Measurements from ENCODE around the gene HOXA13.

Gene HOXA13

DNA sequence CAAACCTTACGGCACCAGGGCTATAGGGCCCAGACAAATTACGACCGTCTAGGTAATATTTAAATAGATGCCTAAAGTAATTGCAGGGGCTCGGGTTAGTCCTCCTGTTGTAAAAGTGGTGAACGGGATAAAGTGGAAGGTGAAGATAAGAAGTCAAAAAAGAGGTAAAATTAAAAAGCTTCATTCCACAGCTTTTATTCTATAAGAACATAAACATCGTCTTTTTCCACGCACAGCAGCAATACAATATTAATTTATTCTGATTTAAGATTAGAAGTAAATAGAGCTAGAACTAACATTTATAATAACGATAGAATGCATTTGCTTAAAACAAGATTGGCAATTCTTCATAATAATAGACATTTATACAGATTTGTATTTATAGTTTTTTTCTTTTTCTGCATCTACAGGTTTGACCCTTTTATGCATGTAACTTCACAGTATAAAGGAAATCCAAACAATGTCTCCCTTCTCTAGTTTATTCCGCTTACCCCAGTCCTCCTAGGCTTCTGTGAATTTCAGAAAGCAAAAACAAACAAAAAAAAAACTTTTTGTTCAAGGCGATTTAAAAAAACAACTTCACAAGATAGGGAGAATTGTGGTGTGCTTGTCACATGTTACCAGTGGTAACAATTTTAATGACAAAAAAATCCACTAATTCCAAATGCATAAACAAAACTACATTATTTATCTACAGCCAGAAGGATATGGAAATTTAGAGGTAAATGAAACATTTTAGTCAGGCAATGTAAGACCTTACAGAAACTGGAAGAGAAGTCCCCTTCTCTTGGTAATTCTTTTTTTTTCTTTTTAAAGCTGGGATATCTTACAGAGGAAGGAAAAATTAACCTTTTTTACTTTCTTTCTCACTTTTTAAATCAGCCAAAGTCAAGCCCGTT, 29.2 kb downstream of the HOXA13 start:
- DNase-seq (ENCODE audit: low spot score), result no peak

DNA sequence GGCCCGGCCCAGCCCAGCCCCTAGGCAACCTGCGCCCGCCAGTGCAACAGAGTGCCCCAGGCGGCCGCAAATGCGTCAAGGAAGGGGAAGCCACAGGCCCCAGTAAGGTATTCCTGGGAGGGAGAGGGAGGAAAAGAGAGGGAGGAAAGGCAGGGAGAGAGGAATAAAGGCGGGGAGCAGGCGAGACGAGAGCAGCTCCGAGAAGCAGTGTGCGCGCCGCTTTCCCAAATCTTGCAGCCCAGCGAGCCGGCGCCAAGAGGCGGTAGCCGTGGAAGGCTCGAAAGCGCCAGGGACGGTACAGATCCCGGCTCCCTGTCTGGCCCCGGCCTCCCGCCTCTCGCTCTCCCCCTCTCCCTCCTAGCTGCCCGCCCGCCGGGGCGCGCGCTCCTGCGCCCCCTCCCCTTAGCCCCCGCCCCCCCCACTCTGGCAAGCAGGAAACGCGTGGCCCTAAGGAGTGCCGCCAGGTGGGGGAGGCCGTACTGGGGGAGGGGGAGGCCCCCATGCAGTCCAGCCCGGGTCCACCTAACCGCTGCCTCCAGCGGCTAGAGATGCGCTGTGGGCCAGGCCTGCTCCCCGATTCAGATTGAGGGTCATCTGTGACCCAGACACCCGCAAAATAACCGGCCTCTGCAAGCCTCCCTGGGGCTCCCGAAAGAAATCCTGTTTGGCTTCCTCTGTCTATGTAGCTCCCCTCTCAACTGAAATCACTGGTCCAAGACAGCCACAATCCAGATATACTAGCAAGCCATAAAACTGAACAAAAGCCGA, 30.0 kb downstream of the HOXA13 start:
- no peak for DNase-seq (ENCODE audit: low spot score)

DNA sequence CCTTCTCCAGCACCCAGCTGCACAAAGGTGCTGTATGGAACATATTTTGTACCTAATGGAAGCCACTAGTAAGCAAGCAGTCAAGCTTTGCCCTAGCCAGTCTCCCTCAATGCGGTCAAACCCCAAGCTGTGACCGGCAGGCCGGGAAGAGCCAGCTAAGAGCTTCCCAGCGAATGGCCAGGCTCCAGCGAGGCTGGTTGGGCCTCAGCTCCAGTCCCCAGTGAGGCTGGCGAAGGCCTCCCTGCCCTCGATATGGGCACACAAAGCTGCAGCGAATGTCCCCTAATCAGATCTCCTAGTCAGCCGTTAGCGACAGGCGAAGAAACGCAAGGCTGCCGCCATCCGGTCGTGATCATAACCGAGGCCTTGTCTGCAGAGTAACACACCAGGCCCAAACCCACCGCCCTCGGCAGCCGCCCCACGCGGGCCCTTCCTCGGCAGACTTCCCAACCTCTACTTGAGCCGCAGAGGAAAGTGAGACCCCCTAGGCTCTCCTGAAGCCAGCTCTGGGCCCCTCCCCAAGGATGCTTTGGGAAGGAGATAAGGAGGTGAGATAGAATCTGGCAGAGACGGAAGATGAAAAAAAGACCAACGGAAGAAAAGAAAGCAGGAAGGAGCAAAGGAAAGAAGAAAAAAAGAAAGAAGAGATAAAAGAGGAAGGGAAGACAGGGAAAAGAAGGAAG, 31.5 kb downstream of the HOXA13 start:
- no peak for DNase-seq (ENCODE audit: low spot score)

DNA sequence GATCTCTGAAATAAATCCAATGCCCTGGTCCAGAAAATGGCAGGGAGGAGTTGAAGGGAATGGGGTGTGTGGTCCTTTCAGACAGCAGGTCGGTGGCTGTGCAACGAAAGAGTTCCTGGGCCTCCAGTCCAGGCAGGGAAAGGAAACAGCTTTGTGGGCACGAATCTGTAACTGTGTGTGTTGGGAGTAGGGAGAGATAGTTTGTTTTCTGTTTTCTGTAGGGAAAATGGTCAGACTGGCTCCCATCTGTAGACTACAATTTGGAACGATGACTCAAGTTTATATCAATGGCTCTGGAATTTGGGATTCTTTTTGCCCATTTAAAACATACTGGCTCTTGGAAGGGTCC, 32.0 kb downstream of the HOXA13 start:
- DNase-seq (ENCODE audit: low spot score), result no peak

DNA sequence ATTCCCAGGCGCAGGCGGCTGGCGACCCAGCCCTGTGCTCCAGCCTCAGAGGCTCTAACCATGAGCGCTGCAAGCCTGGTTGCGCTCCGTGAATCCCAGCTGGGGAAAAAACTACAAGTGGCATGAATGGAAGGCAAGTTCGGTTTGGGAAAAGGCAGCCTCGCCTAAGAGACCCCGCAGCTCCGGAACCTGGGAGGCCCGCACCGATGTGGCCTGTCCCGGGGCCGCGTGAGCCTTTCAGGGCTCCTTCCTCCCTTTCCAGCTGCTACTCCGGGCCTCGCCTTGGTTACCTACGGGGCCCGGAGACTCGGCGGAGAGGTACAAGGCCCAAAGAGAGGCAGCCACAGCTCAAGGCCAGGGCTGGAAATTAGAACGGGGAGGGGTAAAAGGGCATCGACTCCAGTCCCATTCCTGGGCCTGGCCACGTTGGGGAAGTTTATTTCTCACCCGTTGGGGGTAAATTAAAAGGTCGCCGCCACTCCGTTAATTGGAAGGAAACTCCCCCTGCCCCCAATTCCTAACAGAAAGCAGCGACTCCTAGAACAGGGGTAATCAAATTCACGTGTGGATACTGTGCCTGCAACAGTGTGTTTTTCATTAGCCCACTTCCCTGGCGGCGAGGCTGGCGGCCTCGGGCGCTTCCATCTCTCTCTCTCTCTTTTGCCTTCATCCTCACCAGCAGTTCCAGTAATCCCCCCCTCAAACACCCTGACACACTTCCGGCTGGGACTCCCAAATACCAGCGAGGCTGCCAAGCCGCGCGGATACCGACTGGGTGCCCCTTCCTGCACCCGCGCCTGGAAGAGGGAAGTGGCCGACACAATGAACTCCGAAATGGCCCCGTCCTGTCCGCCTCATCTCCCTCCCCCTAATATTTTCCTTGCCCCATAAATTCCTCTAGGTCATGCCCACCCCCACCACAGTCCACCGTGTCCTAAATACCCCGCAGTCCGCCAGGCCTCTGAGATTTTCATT, 33.1 kb downstream of the HOXA13 start:
- no peak for DNase-seq (ENCODE audit: low spot score)

DNA sequence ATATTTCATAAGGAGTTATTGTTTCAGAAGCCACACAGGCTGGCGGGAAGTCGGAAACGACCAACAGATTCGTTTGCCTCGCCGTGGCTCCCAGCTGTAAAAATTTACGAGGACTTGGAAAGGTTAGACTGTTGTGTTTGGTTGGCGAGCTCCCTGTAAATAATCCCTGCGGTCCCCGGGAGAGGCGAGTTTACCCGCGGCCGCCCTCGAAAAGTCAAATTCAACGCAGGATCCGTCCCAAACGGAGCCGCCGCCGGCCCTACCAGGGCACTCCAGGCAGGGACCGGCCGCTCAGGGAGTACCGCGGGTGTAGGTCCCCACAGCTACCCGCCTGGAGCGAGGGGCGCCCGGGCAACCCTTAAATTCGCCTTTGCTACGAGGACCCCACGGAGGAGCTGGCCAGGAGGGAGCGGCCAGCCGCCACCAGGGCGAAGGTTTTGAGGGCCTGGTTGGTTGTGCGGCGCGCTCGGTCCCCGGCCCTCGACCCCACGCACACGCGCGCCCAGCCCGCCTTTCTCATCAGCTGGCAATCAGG, 33.8 kb downstream of the HOXA13 start:
- no peak for DNase-seq (ENCODE audit: low spot score)

DNA sequence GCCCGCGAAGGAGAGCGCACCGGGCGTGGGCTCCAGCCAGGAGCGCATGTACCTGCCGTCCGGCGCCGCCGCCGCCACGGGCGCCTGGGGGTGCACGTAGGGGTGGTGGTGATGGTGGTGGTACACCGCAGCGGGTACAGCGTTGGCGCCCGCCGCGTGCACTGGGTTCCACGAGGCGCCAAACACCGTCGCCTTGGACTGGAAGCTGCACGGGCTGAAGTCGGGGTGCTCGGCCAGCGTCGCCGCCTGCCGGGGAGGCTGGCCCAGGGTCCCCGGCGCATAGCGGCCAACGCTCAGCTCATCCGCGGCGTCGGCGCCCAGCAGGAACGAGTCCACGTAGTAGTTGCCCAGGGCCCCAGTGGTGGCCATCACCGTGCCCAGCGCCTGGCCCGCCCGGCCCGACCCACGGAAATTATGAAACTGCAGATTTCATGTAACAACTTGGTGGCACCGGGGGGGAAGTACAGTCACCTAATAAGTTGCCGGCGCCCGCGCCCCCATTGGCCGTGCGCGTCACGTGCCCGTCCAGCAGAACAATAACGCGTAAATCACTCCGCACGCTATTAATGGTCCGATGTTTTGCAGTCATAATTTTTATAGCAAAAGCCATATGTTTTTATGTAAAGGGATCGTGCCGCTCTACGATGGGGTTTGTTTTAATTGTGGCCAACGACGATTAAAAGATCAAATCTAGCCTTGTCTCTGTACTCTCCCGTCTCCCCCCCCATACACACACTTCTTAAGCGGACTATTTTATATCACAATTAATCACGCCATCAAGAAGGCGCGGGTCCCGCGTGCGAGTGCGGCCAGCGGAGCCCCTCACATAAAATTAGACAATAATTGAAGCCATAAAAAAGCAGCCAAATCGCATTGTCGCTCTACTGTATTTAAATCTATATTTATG, 34.5 kb downstream of the HOXA13 start, which contains the start of gene HOXA9:
HOXA9 (minus strand) TSS at position 449 of the 907 bp plus-strand sequence; CDS start at position 369, 80 bp downstream.
- DNase-seq (ENCODE audit: low spot score), result no peak

DNA sequence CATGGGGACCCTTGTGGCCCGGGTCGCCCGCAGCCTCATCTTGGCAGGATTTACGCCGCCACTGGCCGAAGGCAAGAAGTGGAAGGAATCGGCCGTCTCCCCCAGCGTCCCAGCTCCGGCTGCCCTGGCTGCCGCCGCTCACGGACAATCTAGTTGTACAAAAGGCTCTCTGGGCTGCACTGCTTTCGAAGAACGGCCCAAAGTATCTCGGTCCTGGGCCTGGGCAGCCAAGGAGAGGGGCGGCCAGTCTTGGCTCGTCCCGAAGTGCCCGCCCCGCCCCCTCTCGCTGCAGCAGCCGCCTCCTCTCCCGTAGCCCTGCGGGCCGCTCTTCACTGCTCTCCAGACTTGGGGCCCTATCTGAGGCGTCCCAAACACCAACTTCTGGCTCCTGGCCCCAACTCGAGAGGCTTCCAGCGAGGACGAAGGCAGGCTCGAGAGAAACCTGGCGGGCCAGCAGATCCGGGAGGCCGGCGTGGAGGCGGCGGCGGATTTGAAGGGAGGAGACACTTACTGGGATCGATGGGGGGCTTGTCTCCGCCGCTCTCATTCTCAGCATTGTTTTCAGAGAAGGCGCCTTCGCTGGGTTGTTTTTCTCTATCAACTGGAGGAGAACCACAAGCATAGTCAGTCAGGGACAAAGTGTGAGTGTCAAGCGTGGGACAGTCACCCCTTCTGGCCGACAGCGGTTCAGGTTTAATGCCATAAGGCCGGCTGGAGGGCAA, 35.4 kb downstream of the HOXA13 start:
- DNase-seq (ENCODE audit: low spot score), result no peak

DNA sequence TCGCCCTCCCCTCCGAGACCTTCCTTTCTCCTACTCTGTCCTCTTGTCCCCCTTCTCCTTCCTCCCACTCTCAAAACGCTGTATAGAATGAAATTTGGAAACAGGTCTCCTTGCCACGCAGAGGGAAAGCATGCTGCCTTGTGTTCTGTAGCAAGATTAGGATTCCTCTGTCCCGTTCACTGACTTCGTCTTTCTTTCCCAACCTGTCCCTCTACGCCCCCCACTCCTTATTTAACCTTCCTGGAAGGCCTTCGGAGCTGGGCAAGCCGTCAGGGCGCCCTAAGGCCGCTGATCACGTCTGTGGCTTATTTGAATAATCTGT, 35.9 kb downstream of the HOXA13 start:
- DNase-seq (ENCODE audit: low spot score), result no peak

DNA sequence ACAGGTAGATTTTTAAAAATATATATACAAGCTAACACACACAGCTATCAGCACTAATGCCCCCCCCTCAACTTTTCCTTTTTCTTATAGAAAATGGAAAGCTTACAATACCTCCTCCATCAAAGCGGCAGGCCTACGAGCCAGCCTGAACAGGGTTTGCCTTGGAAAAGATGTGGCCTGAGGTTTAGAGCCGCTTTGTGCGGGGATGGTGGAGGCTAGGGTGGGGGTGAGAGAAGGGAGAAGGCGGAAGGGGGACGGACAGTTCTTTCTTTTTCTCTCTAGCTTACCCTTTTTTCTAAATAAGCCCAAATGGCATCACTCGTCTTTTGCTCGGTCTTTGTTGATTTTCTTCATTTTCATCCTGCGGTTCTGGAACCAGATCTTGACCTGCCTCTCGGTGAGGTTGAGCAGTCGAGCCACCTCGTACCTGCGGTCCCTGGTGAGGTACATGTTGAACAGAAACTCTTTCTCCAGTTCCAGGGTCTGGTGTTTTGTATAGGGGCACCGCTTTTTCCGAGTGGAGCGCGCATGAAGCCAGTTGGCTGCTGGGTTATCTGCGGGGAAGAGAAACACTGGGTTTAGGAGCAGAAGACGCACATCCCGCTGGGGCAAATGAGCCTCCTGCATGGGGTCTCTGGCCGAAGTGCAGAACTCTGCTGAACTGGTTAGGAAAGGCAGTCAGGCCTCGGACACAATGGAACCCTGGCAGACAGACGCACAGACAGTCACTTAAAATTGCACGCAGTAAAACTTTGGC, 36.4 kb downstream of the HOXA13 start:
- DNase-seq (ENCODE audit: low spot score), result no peak

DNA sequence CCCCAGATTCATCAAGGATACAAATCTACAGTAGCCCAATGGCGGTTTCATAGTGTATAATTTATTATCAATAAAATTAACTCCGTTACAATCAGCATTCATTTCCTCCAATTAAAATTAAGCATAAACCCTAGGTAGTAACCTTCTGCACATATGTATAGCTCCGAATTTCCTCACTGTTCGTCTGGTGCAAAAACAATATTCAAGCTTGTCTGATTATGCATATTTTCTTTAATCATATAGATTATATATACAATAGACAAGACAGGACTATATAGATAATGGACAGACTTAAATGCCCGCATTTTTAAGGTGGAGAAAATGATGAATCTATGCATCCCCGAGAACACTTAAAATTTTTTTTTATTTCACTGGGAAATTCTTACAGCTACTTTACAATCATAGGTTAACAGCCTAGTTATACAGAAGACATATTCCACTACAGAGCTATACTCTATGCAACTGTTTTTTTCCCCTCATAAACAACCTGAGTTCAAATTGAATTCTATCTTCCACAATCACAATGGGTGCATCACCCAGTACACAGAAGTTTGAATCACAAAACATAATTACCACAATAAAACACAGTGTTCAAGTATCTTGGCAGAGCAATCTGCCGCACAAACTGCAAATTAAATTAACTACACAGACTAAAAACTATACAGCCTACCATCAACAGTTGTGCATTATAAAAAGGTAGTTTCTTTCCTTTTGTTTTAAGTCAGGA, 37.2 kb downstream of the HOXA13 start:
- no peak for DNase-seq (ENCODE audit: low spot score)

DNA sequence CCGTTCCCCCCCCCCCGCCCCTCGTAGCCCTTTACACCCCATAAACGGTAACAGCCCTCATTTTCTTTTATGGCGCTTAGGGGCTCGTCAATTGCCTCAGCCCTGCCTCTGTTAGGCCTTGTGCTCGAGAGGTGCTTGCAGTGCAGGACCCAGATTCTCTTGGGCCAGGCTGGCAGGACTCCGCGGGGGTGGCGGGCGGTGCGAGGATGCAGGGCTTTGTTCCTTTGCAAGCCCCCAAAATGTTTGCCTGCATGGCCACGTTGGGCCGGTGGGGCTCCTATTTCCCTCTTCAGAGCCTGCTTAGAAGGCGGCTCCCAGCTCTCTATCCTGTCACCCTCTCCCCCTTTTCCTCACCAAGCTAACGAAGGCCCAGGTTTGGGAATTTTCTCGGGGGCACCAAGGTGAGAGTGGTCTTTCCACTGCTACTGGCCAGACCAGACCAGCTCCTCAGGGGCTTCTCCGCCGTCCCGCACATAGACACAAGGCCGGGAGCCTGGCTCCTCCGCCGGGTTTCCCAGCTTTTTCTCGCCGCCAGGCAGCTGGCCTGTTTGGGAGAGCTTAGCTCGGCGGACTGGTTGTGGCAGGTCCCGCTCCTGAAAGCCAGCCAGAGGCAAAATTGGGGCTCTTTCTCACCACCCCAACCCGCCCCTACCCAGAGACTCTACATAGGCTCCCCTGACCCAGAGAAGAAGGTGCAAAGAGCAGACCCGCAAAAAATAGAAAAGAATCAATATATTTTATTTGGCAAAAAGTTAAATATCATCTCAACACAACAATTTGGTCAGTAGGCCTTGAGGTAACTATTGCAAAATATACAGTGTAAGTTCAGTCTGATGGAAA, 38.0 kb downstream of the HOXA13 start:
- no peak for DNase-seq (ENCODE audit: low spot score)

DNA sequence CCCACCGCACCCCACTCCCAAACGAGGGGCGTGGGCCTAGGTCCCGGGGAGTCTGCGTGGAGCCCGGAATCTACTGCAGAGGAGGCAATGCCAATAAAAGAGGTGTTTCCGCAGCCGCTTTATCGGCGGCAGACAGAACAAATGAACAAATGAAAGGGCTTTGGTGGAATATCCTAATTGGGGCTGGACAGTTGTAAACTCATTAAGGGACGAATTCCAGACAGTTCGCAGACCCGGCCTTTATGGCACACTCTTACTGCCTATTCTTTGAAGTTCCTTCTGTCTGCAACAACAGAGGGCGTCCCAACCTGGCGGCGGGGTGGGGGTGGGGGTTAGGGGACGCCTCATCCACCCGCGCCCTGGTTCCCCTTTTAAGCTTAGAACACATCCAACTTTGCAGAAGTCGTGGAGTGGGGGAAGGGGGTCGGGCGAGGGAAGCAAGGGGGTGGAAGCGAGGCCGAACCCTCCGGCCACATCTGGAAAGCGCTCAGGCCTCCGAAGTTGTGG, 38.6 kb downstream of the HOXA13 start:
- DNase-seq (ENCODE audit: low spot score), result no peak

DNA sequence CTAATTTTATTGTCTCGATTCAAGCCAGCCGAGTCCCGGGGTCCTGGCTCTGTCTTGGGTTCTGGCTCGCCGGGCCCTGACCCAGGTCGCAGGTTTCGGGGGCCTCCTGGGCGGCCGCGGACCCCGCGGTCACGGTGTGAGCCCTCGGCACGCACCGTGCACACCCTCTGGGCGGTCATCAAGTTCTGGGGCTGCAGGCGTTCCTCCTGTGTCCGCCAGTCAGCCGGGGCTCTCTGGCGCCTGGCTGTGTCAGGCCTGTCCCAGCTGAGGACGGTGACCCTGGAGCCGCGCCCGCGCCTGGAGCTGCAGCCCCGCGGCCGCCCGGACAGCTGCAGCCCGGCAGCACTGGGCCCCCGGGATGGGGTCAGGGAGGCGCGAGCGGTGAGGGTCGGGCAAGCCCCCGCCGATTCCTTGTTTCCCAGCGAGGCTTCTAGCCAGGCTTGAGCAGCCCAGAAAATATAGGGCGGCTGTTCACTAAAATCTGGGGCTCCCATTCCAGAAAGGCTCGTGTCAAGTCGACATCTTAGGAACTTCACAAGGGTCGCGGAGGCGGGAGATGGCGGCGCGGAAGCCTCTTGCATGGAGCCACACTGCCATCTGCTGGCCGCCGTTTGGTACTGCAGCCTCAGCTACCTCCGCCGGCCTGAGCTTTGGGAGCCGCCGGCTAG, 39.2 kb downstream of the HOXA13 start:
- DNase-seq (ENCODE audit: low spot score), result peak; percentile 71

DNA sequence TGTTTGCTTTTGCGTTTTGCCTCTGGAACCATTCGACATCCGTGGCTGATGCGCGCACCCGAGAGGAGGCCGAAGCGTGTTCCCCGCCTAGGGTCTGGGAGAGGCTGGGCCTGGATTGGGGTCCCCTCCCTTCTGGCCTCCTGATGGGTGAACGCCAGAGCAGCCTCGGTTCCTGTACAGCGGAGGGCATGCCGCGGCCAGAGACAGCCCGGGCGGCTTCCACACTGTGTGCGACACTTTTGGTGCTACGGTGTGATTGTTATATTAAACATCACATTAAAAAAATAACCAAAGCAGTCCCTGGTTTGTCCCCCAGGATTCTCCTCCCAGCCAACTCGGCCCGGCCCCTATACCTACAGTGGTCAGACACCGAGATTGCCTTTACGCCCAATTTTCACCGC, 39.7 kb downstream of the HOXA13 start:
- no peak for DNase-seq (ENCODE audit: low spot score)
